ENCODE measurements around the gene FOLR3.
A peak's percentile ranks its signal among the peaks of the same experiment; 100 is the strongest.

FOLR3 gene

DNA sequence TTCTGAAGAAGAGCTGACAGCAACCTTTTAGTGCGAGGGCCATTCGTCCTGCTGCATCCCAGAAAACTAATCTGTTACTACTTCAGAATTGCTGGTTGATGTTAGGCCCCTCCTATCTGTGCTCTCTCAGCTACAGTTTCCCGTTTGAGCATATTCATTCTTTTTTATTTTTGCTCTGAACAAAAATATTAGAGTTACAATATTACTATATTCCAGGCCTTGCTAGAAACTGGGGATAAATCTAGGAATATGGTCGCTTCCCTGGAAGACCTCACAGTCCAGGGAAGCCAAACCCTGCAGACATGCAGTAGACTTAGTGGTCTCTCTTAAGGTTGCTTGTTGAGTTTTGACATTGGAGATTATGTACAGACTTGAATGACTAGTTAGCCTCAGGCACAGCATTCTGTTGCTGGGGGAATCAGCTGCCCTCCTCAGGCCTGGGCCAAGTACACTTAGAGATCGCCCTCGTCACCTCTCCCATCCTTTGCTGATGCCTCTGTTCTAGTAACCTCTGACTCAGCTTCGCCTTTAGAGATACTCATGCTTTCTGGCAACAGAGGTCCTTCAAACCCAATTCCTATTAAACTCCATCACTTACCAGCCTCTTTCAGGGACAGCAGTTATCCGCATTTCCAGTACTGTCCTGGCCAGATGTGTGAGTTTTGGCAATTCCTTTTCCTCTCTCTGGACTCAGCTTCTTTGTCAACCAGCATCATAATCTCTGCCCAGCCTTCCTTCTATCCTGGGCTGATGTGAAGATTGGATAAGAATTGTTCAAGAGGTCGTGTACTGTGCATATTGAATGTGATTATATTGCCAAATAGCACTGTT, 22.3 kb upstream of the FOLR3 start:
- peaks cover 21% of the 10 kb centered on the region for H3K4me1 Mint-ChIP-seq (ENCODE audit: low read depth)
- no peak for DNase-seq
- H3K36me3 Mint-ChIP-seq (ENCODE audit: low read depth): peaks cover 34% of the 10 kb centered on the region
- peak overlapping the region; percentile 100 for H3K27ac Mint-ChIP-seq
- H3K27me3 Mint-ChIP-seq: no peaks in the 10 kb centered on the region
- H3K4me3 Mint-ChIP-seq: peak overlapping the region; percentile 98
- no peaks in the 10 kb centered on the region for H3K9me3 Mint-ChIP-seq

GRCh38 chr11:72114570-72114969, 21.0 kb upstream of the FOLR3 start:
- Mint-ChIP-seq H3K4me3 (no peak overlapping the region), H3K27me3 (peaks cover 5% of the 10 kb centered on the region), H3K36me3 (ENCODE audit: low read depth) (peaks cover 22% of the 10 kb centered on the region), H3K4me1 (ENCODE audit: low read depth) (peaks cover 21% of the 10 kb centered on the region), H3K27ac (no peak overlapping the region), H3K9me3 (no peaks in the 10 kb centered on the region)
- no peak for DNase-seq

DNA sequence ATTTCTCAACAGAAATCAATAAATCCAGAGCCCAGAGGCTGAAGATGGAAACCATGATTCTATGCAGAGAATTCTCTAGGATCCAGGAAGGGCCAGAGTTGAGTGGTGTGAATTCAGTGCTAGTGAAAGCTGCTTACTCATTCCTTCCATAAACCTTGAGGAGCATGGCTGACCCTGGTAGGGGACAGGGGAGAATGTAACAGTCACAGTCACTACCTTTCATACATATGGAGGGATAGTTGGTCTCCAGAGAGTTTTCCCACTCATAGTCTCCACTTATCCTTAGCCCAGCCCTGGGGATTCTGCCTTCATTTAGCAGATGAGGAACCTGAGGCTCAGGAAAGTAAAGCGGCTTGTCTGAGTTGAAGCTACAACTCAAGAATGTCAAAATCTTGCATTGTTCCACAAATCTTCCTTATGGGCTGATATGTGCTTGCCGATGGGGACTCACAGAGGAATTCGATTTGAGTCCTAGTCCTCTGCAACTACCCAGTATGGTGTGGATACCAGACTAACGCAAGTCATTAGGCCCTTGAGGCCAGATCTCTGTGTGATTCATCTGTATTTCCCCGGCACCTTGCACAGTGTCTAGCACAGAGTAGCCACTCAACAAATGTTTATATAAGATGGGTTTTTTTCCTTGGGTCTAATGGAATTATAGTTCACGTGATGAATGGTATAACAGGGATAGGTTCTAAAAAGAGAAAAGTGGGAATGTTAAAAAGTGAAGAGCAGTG, 19.3 kb upstream of the FOLR3 start:
- Mint-ChIP-seq H3K4me1 (ENCODE audit: low read depth) (peaks cover 18% of the 10 kb centered on the region), H3K36me3 (ENCODE audit: low read depth) (peaks cover 8% of the 10 kb centered on the region), H3K27me3 (peaks cover 5% of the 10 kb centered on the region), H3K9me3 (no peaks in the 10 kb centered on the region), H3K27ac (no peak overlapping the region), H3K4me3 (no peak overlapping the region)
- no peak for DNase-seq

GRCh38 chr11:72119198-72119597, 16.3 kb upstream of the FOLR3 start:
- H3K4me3 Mint-ChIP-seq: no peak overlapping the region
- H3K4me1 Mint-ChIP-seq (ENCODE audit: low read depth): no peaks in the 10 kb centered on the region
- H3K27me3 Mint-ChIP-seq: peaks cover 5% of the 10 kb centered on the region
- no peaks in the 10 kb centered on the region for H3K9me3 Mint-ChIP-seq
- DNase-seq: no peak
- H3K36me3 Mint-ChIP-seq (ENCODE audit: low read depth): no peaks in the 10 kb centered on the region
- no peak overlapping the region for H3K27ac Mint-ChIP-seq

DNA sequence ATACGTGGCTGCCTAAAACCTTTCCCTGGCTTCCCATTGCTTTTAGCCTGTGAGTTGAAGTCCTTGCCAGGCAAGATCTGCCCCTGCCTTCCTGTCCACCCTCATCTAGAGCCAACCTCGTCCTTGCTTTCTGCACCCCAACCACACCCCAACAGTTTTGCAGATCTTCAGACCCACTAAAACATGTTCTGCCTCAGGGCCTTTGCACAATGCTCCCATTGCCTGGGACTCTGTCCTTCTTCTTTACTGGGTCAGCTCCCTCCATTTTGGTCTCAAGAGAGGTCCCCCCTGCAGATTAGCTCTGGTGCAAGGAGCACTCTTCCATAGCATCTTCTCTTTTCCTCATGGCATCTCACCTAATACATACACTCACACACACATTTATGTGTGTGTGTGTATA, 14.6 kb upstream of the FOLR3 start:
- no peaks in the 10 kb centered on the region for H3K4me1 Mint-ChIP-seq (ENCODE audit: low read depth)
- no peak overlapping the region for H3K27ac Mint-ChIP-seq
- DNase-seq: no peak
- no peaks in the 10 kb centered on the region for H3K36me3 Mint-ChIP-seq (ENCODE audit: low read depth)
- H3K9me3 Mint-ChIP-seq: no peaks in the 10 kb centered on the region
- H3K27me3 Mint-ChIP-seq: peaks cover 5% of the 10 kb centered on the region
- H3K4me3 Mint-ChIP-seq: no peak overlapping the region

DNA sequence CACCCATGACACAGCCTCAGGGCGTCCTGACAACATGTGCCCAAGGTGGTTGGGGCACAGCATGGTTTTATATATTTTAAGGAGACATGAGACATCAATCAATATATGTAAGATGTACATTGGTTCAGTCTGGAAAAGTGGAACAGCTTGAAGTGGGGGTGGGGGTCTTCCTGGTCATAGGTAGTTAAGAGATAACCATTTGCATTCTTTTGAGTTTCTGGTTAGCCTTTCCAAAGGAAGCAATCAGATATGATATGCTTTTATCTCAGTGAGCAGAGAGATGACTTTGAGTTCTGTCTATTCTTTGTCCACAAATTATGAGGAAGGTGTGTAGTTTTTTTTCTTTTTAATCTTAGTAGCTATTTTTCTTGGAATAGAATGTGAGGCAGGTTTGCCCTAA, 12.9 kb upstream of the FOLR3 start:
- DNase-seq: no peak
- peaks cover 5% of the 10 kb centered on the region for H3K27me3 Mint-ChIP-seq
- H3K4me1 Mint-ChIP-seq (ENCODE audit: low read depth): no peaks in the 10 kb centered on the region
- no peak overlapping the region for H3K4me3 Mint-ChIP-seq
- H3K36me3 Mint-ChIP-seq (ENCODE audit: low read depth): no peaks in the 10 kb centered on the region
- H3K9me3 Mint-ChIP-seq: peaks cover 3% of the 10 kb centered on the region
- no peak overlapping the region for H3K27ac Mint-ChIP-seq

- Mint-ChIP-seq H3K27me3 (peaks cover 5% of the 10 kb centered on the region), H3K36me3 (ENCODE audit: low read depth) (no peaks in the 10 kb centered on the region), H3K4me3 (no peak overlapping the region), H3K9me3 (peaks cover 7% of the 10 kb centered on the region), H3K27ac (no peak overlapping the region), H3K4me1 (ENCODE audit: low read depth) (no peaks in the 10 kb centered on the region)
- no peak for DNase-seq
Observed at GRCh38 chr11:72123117-72123653, 12.3 kb upstream of the FOLR3 start.

DNA sequence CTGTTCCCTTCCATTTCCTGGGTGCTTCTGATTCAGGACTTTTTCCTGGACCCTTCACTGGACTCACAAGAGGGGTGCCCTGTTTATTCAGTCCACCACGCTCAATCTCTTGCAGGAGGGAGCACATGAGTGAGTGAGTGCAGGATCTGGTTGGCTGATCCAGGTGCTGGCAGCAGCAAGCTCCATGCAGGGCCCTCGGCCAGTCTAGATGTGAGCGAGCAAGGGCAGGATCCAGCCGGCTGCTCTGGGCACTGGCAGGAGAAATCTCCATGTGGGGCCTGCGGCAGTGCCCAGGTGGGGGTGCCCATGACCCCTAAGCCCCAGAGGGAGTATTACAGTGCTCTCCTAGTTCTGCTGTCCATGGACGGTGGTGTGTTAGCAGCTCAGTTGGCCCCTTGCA, 11.5 kb upstream of the FOLR3 start:
- Mint-ChIP-seq H3K4me3 (no peak overlapping the region), H3K27me3 (peaks cover 2% of the 10 kb centered on the region), H3K9me3 (peaks cover 16% of the 10 kb centered on the region), H3K36me3 (ENCODE audit: low read depth) (peaks cover 5% of the 10 kb centered on the region), H3K4me1 (ENCODE audit: low read depth) (no peaks in the 10 kb centered on the region), H3K27ac (no peak overlapping the region)
- no peak for DNase-seq

- peaks cover 6% of the 10 kb centered on the region for H3K27me3 Mint-ChIP-seq
- H3K36me3 Mint-ChIP-seq (ENCODE audit: low read depth): peaks cover 6% of the 10 kb centered on the region
- H3K9me3 Mint-ChIP-seq: peaks cover 21% of the 10 kb centered on the region
- H3K27ac Mint-ChIP-seq: no peak overlapping the region
- DNase-seq: no peak
- H3K4me1 Mint-ChIP-seq (ENCODE audit: low read depth): no peaks in the 10 kb centered on the region
- H3K4me3 Mint-ChIP-seq: no peak overlapping the region
Observed at GRCh38 chr11:72125956-72126355, 9.6 kb upstream of the FOLR3 start.

DNA sequence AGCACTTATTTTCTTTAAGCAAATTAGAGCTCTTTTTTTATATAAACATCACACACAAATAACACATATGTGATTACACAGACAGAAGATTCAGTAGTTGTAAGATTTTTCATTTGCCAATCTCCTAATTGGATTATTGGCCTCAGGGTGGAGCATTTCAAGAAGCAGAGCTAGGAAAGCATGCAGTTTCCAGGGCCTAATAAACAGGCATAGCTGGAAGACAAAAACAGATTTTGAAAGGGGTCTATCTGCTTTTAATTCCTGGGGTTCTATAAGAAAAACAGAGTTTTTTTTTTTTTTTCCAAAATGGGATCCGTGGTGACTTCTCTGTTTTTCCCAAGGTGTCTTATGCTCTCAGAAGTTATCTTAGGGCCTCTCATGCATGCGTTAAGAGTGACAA, 7.6 kb upstream of the FOLR3 start:
- peaks cover 6% of the 10 kb centered on the region for H3K36me3 Mint-ChIP-seq (ENCODE audit: low read depth)
- no peak overlapping the region for H3K4me3 Mint-ChIP-seq
- H3K4me1 Mint-ChIP-seq (ENCODE audit: low read depth): no peaks in the 10 kb centered on the region
- DNase-seq: no peak
- H3K27ac Mint-ChIP-seq: no peak overlapping the region
- H3K9me3 Mint-ChIP-seq: peaks cover 21% of the 10 kb centered on the region
- H3K27me3 Mint-ChIP-seq: peaks cover 11% of the 10 kb centered on the region

DNA sequence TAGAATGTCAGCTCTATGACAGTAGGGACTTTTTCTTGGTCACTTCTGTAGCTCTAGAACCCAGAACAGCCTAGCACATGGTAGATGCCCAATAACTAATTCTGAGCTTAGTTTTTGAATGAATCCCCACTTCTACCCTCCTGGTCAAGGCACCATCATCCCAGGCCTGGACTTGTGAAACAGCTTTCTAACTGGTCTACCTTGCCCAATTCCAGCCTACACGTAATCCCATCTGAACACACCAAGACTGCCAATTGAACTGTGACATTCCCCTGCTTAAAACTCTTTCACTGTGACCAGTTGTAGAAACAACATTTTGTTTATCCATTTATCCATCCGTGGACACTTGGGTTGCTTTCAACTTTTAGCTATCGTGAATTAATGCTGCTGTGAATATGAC, 6.1 kb upstream of the FOLR3 start:
- no peaks in the 10 kb centered on the region for H3K4me1 Mint-ChIP-seq (ENCODE audit: low read depth)
- peaks cover 16% of the 10 kb centered on the region for H3K27me3 Mint-ChIP-seq
- H3K9me3 Mint-ChIP-seq: peaks cover 21% of the 10 kb centered on the region
- no peak for DNase-seq
- no peak overlapping the region for H3K4me3 Mint-ChIP-seq
- no peak overlapping the region for H3K27ac Mint-ChIP-seq
- peaks cover 6% of the 10 kb centered on the region for H3K36me3 Mint-ChIP-seq (ENCODE audit: low read depth)

- Mint-ChIP-seq H3K4me1 (ENCODE audit: low read depth) (peaks cover 5% of the 10 kb centered on the region), H3K4me3 (no peak overlapping the region), H3K27ac (no peak overlapping the region), H3K27me3 (peaks cover 16% of the 10 kb centered on the region), H3K36me3 (ENCODE audit: low read depth) (peaks cover 6% of the 10 kb centered on the region), H3K9me3 (peaks cover 18% of the 10 kb centered on the region)
- DNase-seq: no peak
Observed at GRCh38 chr11:72132646-72133045, 2.9 kb upstream of the FOLR3 start.

DNA sequence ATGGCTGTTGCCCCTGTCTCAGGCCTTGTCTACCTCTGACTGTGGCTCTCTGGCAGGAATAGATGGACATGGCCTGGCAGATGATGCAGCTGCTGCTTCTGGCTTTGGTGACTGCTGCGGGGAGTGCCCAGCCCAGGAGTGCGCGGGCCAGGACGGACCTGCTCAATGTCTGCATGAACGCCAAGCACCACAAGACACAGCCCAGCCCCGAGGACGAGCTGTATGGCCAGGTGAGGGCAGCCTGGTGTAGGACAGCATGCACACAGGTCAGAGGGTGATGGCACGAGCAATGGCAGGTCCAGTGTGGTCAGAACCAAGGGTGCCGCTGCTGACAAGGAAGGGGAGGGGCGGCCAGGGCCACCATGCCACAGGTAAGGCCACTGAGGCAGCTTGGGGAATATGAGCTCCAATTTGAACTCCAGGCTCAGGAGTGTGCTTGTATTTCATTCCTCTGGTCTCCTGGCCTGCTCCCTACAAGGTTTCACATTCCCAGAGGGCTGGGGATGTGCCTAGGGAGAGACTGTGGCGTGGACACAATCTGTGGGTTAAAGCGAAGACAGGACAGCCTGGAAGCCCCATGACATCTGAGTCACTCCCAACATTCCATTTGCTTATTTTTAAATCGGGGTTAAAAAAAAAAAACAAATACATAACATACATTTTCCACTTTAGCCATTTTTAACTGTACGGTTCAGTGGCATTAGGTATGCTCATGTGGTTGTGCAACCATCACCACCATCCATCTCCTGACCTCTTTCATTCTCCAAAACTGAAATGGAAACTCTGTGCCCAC, 562 bp downstream of the FOLR3 start:
- H3K36me3 Mint-ChIP-seq (ENCODE audit: low read depth): no peaks in the 10 kb centered on the region
- H3K27me3 Mint-ChIP-seq: peaks cover 13% of the 10 kb centered on the region
- no peak overlapping the region for H3K27ac Mint-ChIP-seq
- H3K4me3 Mint-ChIP-seq: no peak overlapping the region
- no peaks in the 10 kb centered on the region for H3K9me3 Mint-ChIP-seq
- no peak for DNase-seq
- peaks cover 14% of the 10 kb centered on the region for H3K4me1 Mint-ChIP-seq (ENCODE audit: low read depth)

GRCh38 chr11:72136684-72137262, 1.2 kb downstream of the FOLR3 start:
- H3K4me3 Mint-ChIP-seq: no peak overlapping the region
- no peaks in the 10 kb centered on the region for H3K9me3 Mint-ChIP-seq

More at GRCh38 chr11:72136684-72137262, 1.2 kb downstream of the FOLR3 start:
- Mint-ChIP-seq H3K36me3 (ENCODE audit: low read depth) (no peaks in the 10 kb centered on the region), H3K27me3 (peaks cover 13% of the 10 kb centered on the region), H3K27ac (no peak overlapping the region), H3K4me1 (ENCODE audit: low read depth) (peaks cover 21% of the 10 kb centered on the region)
- no peak for DNase-seq
